Liver (tissue), 3 donors: ENCODE results near the gene CPA5.

Experiments used
- FOXA1 ChIP-seq: IDR thresholded peaks from 2 replicates; pipeline ENCODE4 v1.6.1; 2016; ENCODE audit warnings: antibody characterized with exemption
- HNF4G ChIP-seq: IDR thresholded peaks from 2 replicates; pipeline ENCODE4 v1.6.1; 2016; ENCODE audit warnings: antibody characterized with exemption
- RAD21 ChIP-seq, 2 donors: IDR thresholded peaks; 2 replicates each; pipeline ENCODE4 v1.6.1; 2016; ENCODE audit warnings: antibody characterized with exemption in 2 of 2, mild to moderate bottlenecking in 2 of 2
- SP1 ChIP-seq: IDR thresholded peaks from 2 replicates; pipeline ENCODE4 v1.6.1; 2018; ENCODE audit warnings: antibody characterized with exemption, mild to moderate bottlenecking
- TAF1 ChIP-seq: conservative IDR thresholded peaks from 2 replicates; pipeline ENCODE4 v1.6.1; 2016; ENCODE audit warnings: antibody characterized with exemption, mild to moderate bottlenecking
- YY1 ChIP-seq: IDR thresholded peaks from 2 replicates; pipeline ENCODE4 v1.6.1; 2016; ENCODE audit warnings: antibody characterized with exemption, mild to moderate bottlenecking
- TF ChIP-seq, protein P1 (sequence below): fragments of 150-350 bp; IDR thresholded peaks from 2 replicates; pipeline ENCODE4 v1.5.1; 2017; ENCODE audit warnings: improper control_type of control experiment, low read depth, low read length; ENCODE audit not compliant: missing input control
- TF ChIP-seq, protein P2 (sequence below): IDR thresholded peaks from 2 replicates; pipeline ENCODE4 v1.6.1; 2016; ENCODE audit warnings: antibody characterized with exemption
- TF ChIP-seq, protein P3 (sequence below): IDR thresholded peaks from 2 replicates; pipeline ENCODE4 v1.6.1; 2016; ENCODE audit warnings: antibody characterized with exemption, mild to moderate bottlenecking
- TF ChIP-seq, protein P4 (sequence below): IDR thresholded peaks from 2 replicates; pipeline ENCODE4 v1.6.1; 2016; ENCODE audit warnings: antibody characterized with exemption
- TF ChIP-seq, protein P5 (sequence below): IDR thresholded peaks from 2 replicates; pipeline ENCODE4 v1.6.1; 2016; ENCODE audit warnings: antibody characterized with exemption
- donor health status: healthy.
- donor health status: healthy.

DNA sequence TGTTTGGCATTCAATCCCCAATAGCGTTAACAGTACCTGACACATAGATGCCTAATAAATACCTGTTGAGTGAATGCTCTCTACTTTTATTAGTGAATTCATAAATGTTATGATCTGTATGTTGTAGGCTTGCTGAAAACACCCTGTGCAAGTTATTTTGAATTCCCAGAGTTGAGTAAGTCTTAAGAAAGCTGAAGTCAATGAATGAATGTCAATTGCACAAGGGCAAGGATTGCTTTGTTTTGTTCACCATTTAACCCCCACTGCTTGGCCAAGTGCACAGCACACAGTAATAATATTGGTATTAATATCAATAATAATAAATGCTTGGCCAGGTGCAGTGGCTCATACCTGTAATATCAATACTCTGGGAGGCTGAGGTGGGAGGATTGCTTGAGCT lies 45.9 kb downstream of the CPA5 start:
- TF ChIP-seq, protein P1, sequence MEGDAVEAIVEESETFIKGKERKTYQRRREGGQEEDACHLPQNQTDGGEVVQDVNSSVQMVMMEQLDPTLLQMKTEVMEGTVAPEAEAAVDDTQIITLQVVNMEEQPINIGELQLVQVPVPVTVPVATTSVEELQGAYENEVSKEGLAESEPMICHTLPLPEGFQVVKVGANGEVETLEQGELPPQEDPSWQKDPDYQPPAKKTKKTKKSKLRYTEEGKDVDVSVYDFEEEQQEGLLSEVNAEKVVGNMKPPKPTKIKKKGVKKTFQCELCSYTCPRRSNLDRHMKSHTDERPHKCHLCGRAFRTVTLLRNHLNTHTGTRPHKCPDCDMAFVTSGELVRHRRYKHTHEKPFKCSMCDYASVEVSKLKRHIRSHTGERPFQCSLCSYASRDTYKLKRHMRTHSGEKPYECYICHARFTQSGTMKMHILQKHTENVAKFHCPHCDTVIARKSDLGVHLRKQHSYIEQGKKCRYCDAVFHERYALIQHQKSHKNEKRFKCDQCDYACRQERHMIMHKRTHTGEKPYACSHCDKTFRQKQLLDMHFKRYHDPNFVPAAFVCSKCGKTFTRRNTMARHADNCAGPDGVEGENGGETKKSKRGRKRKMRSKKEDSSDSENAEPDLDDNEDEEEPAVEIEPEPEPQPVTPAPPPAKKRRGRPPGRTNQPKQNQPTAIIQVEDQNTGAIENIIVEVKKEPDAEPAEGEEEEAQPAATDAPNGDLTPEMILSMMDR: no peak
- TF ChIP-seq, protein P2, sequence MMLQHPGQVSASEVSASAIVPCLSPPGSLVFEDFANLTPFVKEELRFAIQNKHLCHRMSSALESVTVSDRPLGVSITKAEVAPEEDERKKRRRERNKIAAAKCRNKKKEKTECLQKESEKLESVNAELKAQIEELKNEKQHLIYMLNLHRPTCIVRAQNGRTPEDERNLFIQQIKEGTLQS: no peak
- TF ChIP-seq, protein P3, sequence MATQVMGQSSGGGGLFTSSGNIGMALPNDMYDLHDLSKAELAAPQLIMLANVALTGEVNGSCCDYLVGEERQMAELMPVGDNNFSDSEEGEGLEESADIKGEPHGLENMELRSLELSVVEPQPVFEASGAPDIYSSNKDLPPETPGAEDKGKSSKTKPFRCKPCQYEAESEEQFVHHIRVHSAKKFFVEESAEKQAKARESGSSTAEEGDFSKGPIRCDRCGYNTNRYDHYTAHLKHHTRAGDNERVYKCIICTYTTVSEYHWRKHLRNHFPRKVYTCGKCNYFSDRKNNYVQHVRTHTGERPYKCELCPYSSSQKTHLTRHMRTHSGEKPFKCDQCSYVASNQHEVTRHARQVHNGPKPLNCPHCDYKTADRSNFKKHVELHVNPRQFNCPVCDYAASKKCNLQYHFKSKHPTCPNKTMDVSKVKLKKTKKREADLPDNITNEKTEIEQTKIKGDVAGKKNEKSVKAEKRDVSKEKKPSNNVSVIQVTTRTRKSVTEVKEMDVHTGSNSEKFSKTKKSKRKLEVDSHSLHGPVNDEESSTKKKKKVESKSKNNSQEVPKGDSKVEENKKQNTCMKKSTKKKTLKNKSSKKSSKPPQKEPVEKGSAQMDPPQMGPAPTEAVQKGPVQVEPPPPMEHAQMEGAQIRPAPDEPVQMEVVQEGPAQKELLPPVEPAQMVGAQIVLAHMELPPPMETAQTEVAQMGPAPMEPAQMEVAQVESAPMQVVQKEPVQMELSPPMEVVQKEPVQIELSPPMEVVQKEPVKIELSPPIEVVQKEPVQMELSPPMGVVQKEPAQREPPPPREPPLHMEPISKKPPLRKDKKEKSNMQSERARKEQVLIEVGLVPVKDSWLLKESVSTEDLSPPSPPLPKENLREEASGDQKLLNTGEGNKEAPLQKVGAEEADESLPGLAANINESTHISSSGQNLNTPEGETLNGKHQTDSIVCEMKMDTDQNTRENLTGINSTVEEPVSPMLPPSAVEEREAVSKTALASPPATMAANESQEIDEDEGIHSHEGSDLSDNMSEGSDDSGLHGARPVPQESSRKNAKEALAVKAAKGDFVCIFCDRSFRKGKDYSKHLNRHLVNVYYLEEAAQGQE: no peak
- TF ChIP-seq YY1: no peak
- TF ChIP-seq, protein P4, sequence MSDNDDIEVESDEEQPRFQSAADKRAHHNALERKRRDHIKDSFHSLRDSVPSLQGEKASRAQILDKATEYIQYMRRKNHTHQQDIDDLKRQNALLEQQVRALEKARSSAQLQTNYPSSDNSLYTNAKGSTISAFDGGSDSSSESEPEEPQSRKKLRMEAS: no peak
- TF ChIP-seq FOXA1: no peak
- TF ChIP-seq TAF1: no peak
- TF ChIP-seq RAD21 (IDR thresholded peaks at IDR 0.05): no peak
- no peak for TF ChIP-seq SP1
- TF ChIP-seq, protein P5, sequence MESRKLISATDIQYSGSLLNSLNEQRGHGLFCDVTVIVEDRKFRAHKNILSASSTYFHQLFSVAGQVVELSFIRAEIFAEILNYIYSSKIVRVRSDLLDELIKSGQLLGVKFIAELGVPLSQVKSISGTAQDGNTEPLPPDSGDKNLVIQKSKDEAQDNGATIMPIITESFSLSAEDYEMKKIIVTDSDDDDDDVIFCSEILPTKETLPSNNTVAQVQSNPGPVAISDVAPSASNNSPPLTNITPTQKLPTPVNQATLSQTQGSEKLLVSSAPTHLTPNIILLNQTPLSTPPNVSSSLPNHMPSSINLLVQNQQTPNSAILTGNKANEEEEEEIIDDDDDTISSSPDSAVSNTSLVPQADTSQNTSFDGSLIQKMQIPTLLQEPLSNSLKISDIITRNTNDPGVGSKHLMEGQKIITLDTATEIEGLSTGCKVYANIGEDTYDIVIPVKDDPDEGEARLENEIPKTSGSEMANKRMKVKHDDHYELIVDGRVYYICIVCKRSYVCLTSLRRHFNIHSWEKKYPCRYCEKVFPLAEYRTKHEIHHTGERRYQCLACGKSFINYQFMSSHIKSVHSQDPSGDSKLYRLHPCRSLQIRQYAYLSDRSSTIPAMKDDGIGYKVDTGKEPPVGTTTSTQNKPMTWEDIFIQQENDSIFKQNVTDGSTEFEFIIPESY: no peak
- no peak for TF ChIP-seq HNF4G
